ENCODE measurements around the gene EMB. TPM values are rescaled to one million over a fixed set of nuclear protein-coding genes. Genes with fewer than 3 reads are reported as not detected.

EMB gene
- total and polyA plus RNA-seq, 2 of the 8 experiments (the other 6 are each of a cell fraction or from before 2014, with no cell fraction given) = 29.3 to 48.4 TPM

DNA sequence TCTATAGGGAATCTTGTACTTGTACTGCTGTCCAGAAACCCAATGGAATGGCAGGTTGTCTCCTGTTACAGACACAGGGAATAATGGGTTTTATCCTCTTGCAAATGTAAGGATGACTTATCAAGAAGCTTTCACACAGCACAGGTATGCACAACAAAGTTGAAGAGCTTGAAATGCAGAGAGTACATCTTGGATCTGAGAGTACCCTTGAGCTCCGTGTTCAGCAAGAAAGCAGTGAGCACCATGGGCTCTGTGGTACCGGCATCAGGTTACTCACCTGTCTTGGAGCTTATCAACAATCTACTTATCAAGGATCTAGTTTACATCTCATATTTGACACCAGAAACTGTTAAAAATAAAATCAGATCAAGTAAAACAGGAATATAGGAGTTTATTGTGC, 22.0 kb upstream of the EMB start:
- H2AFZ ChIP-seq (ENCODE audit: low read length) = no peak overlapping the region
- H3K18ac ChIP-seq (ENCODE audit: extremely low read depth, low read length) = no peak overlapping the region
- TF ChIP-seq CEBPB (IDR thresholded peaks at IDR 0.05; ENCODE audit: low read depth, low read length) (no peak), TCF12 (IDR thresholded peaks at IDR 0.05; ENCODE audit: low read depth, low read length) (no peak), SRF (IDR thresholded peaks at IDR 0.05; ENCODE audit: low read depth, low read length) (no peak), YY1 (IDR thresholded peaks at IDR 0.05; ENCODE audit: low read depth, low read length) (no peak), NRF1 (IDR thresholded peaks at IDR 0.05; ENCODE audit: low read depth, low read length) (no peak), CBX5 (IDR thresholded peaks at IDR 0.05; ENCODE audit: low read depth, low read length) (no peak), POU5F1 (IDR thresholded peaks at IDR 0.05; ENCODE audit: low read depth, low read length) (no peak), POLR2A (IDR thresholded peaks at IDR 0.05; ENCODE audit: control extremely low read depth in 1 of 2, low read depth in 2 of 2, low read length in 2 of 2) (no peak), JUND (IDR thresholded peaks at IDR 0.05; ENCODE audit: low read length) (no peak), NANOG (IDR thresholded peaks at IDR 0.05; ENCODE audit: insufficient read depth, low read depth, low read length, poor library complexity, severe bottlenecking) (no peak)
- TF ChIP-seq, protein P1, sequence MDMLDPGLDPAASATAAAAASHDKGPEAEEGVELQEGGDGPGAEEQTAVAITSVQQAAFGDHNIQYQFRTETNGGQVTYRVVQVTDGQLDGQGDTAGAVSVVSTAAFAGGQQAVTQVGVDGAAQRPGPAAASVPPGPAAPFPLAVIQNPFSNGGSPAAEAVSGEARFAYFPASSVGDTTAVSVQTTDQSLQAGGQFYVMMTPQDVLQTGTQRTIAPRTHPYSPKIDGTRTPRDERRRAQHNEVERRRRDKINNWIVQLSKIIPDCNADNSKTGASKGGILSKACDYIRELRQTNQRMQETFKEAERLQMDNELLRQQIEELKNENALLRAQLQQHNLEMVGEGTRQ (IDR thresholded peaks at IDR 0.05; ENCODE audit: low read length) = no peak
- TF ChIP-seq, protein P2, sequence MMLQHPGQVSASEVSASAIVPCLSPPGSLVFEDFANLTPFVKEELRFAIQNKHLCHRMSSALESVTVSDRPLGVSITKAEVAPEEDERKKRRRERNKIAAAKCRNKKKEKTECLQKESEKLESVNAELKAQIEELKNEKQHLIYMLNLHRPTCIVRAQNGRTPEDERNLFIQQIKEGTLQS (IDR thresholded peaks at IDR 0.05; ENCODE audit: insufficient read depth, low read depth, low read length) = no peak
- H3K9ac ChIP-seq (replicated peaks in 1 of 4; ENCODE audit: extremely low read depth in 1 of 4, low read depth in 3 of 4, low read length in 3 of 4) = no peak overlapping the region
- 86% methylated on average over 2 of the region's 2 CpGs; no CpG with 5 or more reads in 1 of the 2 experiments for WGBS, 2 experiments (ENCODE audit: extremely low coverage in 1 of 2, insufficient coverage in 1 of 2, insufficient read length in 1 of 2, insufficient replicate concordance in 2 of 2, low coverage in 1 of 2, low lambda C conversion rate in 2 of 2, missing lambda C conversion rate in 1 of 2)
- no peak overlapping the region for H2BK15ac ChIP-seq (ENCODE audit: low read length)
- DNase-seq (ENCODE audit: low read depth in 1 of 2, low spot score in 2 of 2) (no peak), FAIRE-seq (peak; percentile 7)
- H3K56ac ChIP-seq (replicated peaks; ENCODE audit: insufficient read length, low read depth, low read length) = no peak overlapping the region
- no peak overlapping the region for H3K14ac ChIP-seq (ENCODE audit: insufficient read length)
- H4K91ac ChIP-seq (replicated peaks; ENCODE audit: insufficient read length, low read length) = no peak overlapping the region
- H3K4me2 ChIP-seq (ENCODE audit: insufficient read depth in 1 of 2, low read depth in 2 of 2, low read length in 2 of 2) = no peak overlapping the region
- H3K4ac ChIP-seq (replicated peaks; ENCODE audit: insufficient read length, low read depth, low read length) = no peak overlapping the region
- no peaks in the 10 kb centered on the region for H3K79me2 ChIP-seq (ENCODE audit: control insufficient read depth in 1 of 2, insufficient read depth in 2 of 2, low read length in 2 of 2)
- H3K36me3 ChIP-seq (ENCODE audit: control insufficient read depth in 2 of 4, insufficient read depth in 4 of 4, low read length in 3 of 4) = no peaks in the 10 kb centered on the region
- no peaks in the 10 kb centered on the region for H4K20me1 ChIP-seq (replicated peaks in 1 of 2; ENCODE audit: control insufficient read depth in 1 of 2, insufficient read depth in 2 of 2, low read length in 2 of 2)
- H3K9me3 ChIP-seq (ENCODE audit: insufficient read depth in 2 of 2, low read depth in 1 of 2, low read length in 1 of 2) = peaks cover 3 to 13% of the 10 kb centered on the region in 2 experiments; a peak in 1 of 4 replicates
- H4K8ac ChIP-seq (ENCODE audit: extremely low read depth, insufficient read depth, low read length) = no peak overlapping the region
- H3K23me2 ChIP-seq (ENCODE audit: low read depth, low read length) = no peaks in the 10 kb centered on the region
- no peak overlapping the region for H2BK5ac ChIP-seq (ENCODE audit: low read depth, low read length)
- no peak overlapping the region for H2BK12ac ChIP-seq (ENCODE audit: low read depth, low read length)
- no peaks in the 10 kb centered on the region for H3K27me3 ChIP-seq (replicated peaks in 1 of 4; ENCODE audit: control insufficient read depth in 3 of 4, extremely low read depth in 1 of 4, insufficient read depth in 3 of 4, low read length in 3 of 4)
- H2BK120ac ChIP-seq (replicated peaks; ENCODE audit: low read depth, low read length) = no peak overlapping the region
- no peaks in the 10 kb centered on the region for H3K79me1 ChIP-seq (ENCODE audit: low read depth, low read length)
- ChIA-PET CTCF (ENCODE audit: partially characterized antibody) (interaction anchor here (1.1 kb wide), 1 partner anchor 256 kb away, joined by 4 read pairs; no protein-coding TSS in a partner anchor), POLR2A (ENCODE audit: partially characterized antibody) (interaction anchor here (1.8 kb wide), 1 partner anchor 22 kb away, joined by 5 read pairs; the partner anchor contains the start of gene EMB)
- H4K5ac ChIP-seq (ENCODE audit: insufficient read length, low read depth, low read length) = no peak overlapping the region
- H3K27ac ChIP-seq (ENCODE audit: low read depth, low read length) = no peak overlapping the region
- H3K4me1 ChIP-seq (replicated peaks in 1 of 4; ENCODE audit: control insufficient read depth in 3 of 4, insufficient read depth in 4 of 4, low read length in 3 of 4) = no peaks in the 10 kb centered on the region
- H2BK20ac ChIP-seq (ENCODE audit: low read length) = no peak overlapping the region
- H3K23ac ChIP-seq (ENCODE audit: insufficient read length) = no peak overlapping the region
- H3K4me3 ChIP-seq (ENCODE audit: extremely low read depth in 1 of 4, insufficient read depth in 2 of 4, low read depth in 3 of 4, low read length in 4 of 4) = no peak overlapping the region
- no peak overlapping the region for H2AK5ac ChIP-seq (ENCODE audit: low read depth, low read length)

Data from H1 (cell line).